GM12872 (cell line): ENCODE measurements around the gene DIDO1.

ENCODE experiments used
- TF ChIP-seq, protein P1 (sequence below): IDR thresholded peaks from 3 replicates; pipeline ENCODE4 v1.5.1; 2011; ENCODE audit warnings: low read depth, mild to moderate bottlenecking, low read length, moderate library complexity; ENCODE audit not compliant: insufficient read depth

The DIDO1 gene

DNA sequence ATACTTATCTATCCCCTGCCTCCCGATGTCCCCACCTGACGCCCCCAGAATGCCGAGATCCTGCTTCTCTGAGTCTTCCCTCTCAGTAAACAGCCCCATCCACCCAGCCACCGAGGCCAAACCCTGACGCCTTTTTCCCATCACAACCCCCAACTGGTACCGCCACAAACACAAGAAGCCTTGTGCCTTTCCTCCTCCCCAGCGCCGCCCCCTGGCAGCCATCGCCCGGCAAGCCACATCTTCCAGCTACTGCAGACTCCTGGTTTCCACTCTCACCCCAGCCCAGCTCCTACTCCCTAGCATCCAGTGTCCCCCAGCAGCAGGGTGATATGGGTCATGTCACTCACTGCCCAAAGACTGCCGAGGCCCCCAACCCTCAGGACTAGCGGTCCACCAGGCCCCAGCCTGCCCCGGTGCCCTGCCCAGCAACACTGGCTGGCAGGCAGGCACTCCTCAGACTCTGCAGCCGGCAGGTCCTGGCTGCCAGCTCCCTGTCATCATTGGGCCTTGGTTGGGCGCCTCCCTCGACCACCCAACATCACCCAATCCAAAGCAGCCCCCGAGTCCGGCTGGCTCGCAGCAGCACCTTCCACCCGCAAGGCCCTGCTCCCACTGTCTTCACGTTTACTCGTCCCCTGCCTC, 75.9 kb downstream of the DIDO1 start:
- TF ChIP-seq, protein P1, sequence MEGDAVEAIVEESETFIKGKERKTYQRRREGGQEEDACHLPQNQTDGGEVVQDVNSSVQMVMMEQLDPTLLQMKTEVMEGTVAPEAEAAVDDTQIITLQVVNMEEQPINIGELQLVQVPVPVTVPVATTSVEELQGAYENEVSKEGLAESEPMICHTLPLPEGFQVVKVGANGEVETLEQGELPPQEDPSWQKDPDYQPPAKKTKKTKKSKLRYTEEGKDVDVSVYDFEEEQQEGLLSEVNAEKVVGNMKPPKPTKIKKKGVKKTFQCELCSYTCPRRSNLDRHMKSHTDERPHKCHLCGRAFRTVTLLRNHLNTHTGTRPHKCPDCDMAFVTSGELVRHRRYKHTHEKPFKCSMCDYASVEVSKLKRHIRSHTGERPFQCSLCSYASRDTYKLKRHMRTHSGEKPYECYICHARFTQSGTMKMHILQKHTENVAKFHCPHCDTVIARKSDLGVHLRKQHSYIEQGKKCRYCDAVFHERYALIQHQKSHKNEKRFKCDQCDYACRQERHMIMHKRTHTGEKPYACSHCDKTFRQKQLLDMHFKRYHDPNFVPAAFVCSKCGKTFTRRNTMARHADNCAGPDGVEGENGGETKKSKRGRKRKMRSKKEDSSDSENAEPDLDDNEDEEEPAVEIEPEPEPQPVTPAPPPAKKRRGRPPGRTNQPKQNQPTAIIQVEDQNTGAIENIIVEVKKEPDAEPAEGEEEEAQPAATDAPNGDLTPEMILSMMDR, result no peak

DNA sequence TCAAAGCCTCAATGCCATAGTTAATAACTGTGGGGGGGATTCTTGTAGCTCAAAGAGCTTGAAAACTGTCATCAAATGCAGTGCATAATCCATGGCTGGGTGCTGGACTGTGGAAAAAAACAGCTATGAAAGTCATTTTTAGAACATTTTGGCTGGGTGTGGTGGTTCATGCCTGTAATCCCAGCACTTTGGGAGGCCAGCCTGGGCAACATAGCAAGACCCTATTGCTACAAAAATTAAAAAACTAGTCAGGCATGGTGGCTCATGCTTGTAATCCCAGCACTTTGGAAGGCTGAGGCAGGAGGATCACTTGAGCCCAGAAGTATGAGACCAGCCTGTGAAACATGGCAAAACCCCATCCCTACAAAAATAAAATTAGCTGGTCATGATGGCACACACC, 76.9 kb downstream of the DIDO1 start:
- TF ChIP-seq, protein P1, result no peak

DNA sequence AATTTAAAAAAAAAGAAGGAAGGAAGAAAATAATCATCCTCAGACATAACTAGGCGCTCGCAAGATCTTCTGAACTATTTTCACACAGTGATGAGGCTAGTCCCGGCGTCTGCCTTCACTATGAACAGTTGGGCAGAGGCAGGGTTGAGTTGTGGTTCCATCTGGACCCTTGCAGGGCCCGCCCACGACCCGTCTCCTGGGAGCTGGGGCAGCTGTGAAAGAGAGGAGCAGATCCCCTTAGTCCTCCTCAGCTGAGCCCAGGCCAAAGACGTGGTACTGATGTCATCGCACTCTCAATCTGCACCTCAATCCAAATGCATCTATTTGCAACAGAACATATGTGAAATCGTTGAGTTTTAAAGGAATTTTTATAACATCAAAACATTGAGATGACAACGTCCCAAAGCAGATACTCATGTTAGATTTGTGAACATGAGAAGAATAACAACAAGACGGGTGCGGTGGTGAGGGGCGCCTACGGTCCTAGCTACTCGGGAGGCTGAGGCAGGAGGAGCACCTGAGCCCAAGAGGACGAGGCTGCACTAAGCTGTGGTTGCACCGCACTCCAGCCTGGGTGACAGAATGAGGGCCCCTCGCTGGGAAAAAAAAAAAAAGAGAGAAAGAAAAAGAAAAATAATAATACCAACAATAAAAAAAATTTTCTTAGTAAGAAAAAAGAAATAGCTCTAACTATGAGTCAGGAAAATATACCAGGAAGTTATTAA, 80.0 kb downstream of the DIDO1 start:
- TF ChIP-seq, protein P1, result no peak

DNA sequence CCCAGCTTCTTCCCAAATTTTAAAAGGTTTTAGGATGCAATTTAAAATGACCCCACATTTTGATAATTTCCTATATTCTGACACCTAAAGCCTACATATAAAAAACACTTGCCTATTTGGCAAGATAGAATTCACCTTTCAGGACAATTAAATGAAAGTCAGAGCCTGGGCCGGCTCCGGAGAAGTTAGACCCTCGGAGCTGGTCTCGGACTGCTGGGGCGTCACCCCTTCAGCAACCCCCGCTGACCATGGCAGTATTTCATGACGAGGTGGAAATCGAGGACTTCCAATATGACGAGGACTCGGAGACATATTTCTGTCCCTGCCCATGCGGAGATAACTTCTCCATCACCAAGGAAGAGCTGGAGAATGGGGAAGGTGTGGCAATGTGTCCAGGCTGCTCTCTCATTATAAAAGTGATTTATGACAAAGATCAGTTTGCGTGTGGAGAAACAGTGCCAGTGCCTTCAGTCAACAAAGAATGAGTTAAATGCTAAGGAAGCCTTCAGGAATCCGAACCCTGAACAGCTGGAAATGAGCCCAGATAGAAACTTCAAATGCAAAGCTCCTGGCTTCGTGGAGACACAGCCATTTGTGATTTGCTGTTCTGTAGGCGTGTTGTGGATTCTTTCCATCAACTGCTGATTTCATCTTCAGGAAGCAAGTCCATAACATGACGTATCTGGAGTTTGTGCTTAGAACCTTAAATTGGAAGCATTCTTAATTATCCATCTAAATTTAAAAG, 80.7 kb downstream of the DIDO1 start:
- TF ChIP-seq, protein P1, result no peak

DNA sequence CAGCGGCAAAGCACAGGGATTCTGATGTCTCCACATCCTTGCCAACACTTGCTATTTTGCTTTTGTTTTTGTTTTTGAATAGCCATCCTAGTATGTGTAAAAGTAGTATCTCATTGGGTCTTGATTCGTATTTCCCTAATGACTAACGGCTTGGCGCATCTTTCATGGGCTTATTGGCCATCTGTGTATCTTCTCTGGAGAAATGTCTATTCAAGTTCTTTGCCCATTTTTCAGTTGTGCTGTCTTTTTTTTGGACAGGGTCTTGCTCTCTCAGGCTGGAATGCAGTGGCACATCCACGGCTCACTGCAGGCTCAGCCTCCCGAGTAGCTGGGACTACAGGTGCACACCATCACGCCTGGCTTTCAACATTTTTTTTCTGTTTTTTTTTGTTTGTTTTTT, 82.1 kb downstream of the DIDO1 start:
- TF ChIP-seq, protein P1, result no peak

DNA sequence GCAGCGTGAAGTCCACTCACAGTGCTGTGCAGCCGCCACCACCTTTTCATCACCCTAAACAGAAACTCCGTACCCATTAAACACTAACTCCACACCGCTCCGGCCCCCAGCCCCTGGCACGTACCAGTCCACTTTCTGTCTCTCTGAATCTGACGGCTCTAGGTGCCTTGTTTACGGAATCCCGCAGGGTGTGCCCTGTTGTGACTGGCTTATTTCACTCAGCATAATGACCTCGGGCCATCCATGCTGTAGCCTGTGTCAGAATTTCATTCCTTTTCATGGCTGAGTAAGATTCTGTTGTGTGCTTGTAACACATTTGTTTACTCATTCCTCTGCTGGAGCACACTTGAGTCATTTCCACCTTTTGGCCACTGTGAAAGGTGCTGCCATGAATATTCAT, 82.6 kb downstream of the DIDO1 start:
- TF ChIP-seq, protein P1, result no peak

DNA sequence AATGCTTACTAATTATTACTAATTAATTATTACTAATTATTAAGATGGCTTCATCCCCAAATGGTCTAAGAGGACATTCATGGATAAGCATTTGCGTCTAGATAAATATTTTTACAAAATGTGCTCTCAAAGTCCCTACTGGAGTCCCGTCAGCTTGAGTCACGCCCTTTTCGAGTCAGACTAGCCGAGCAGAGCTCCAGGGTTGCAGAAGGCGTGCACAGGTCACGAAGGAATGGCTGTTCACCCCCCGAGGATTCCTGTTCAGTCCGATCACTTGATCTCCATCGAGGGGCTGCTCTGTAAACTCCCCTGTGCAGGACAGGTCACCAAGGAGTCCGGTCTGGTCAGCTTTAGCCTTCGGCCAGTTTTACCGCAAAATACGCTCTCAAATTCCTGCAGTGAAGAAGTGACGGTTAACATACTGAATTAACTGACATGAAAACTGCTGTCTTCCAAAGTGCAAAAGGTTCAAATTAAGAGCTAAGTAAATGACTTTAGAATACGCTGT, 84.5 kb downstream of the DIDO1 start:
- TF ChIP-seq, protein P1, result no peak
